ENCODE results near the gene PLEKHF1.
"Not testable (repeated sequence)": the region's sequence is repeated elsewhere in the genome, so short reads cannot be mapped to it uniquely, and the experiment has no call there.

PLEKHF1 gene, protein sequence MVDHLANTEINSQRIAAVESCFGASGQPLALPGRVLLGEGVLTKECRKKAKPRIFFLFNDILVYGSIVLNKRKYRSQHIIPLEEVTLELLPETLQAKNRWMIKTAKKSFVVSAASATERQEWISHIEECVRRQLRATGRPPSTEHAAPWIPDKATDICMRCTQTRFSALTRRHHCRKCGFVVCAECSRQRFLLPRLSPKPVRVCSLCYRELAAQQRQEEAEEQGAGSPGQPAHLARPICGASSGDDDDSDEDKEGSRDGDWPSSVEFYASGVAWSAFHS

GRCh38 chr19:29665215-29665825, at the start of gene PLEKHF1:
Gene PLEKHF1, plus strand, starts transcription at chr19:29665461. Its CDS starts 8,379 bp downstream, at chr19:29673840.
- DNase-seq: peak; percentile 81 to 86

GRCh38 chr19:29615891-29616425, 49.3 kb upstream of the PLEKHF1 start:
- no peak for DNase-seq

- DNase-seq: no peak
These were observed 48.7 kb upstream of the PLEKHF1 start for GRCh38 chr19:29616541-29616940.

DNA sequence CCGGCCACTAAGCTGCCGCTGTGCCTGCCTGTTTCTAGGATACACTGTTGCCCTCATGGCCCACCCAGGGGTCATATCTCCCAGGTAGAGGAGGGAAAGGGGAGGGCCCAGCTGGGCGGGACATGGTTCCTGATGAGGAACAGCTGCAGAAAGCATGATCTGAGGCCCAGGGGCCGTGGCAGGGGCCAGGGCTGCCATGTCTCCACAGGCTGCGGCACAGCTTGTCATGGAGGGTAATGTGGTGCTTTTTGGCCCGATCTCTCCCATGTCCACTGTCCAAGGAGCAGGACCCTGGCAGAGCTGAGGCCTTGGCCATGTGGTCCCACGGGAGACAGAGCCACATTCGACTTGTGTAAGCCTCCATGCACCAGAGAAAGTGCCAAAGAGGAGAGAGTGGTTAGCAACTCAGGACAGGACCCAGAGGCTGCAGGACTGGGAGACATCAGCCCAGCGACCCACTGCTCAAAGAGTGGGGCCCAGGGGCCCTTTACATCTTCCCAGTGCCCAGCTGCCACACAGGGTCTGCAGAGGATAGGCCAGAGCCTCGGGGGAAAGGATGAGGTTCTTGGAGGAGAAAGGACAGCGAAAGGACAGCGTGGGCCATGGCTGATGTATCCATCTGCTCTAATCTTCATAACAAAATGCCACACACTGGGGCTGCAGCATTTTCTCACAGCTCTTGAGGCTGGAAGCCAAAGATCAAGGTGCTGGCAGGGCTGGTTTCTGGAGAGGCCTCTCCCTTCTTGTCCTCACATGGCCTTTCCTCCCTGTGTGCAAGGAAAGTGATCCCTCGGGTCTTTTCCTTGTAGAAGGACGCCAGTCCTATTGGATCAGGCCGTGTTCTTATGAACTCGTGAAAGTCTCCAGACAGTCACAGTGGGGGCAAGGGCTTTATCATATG, 47.6 kb upstream of the PLEKHF1 start:
- no peak for DNase-seq

GRCh38 chr19:29618434-29618833, 46.8 kb upstream of the PLEKHF1 start:
- no peak for DNase-seq

GRCh38 chr19:29618871-29619270, 46.4 kb upstream of the PLEKHF1 start:
- DNase-seq: no peak

- DNase-seq: peak in 1 of 2 donors; percentile 15
These were observed 44.3 kb upstream of the PLEKHF1 start for GRCh38 chr19:29620931-29621351.

GRCh38 chr19:29622166-29623070, 42.8 kb upstream of the PLEKHF1 start:
- peak; percentile 17 to 41 for DNase-seq

DNA sequence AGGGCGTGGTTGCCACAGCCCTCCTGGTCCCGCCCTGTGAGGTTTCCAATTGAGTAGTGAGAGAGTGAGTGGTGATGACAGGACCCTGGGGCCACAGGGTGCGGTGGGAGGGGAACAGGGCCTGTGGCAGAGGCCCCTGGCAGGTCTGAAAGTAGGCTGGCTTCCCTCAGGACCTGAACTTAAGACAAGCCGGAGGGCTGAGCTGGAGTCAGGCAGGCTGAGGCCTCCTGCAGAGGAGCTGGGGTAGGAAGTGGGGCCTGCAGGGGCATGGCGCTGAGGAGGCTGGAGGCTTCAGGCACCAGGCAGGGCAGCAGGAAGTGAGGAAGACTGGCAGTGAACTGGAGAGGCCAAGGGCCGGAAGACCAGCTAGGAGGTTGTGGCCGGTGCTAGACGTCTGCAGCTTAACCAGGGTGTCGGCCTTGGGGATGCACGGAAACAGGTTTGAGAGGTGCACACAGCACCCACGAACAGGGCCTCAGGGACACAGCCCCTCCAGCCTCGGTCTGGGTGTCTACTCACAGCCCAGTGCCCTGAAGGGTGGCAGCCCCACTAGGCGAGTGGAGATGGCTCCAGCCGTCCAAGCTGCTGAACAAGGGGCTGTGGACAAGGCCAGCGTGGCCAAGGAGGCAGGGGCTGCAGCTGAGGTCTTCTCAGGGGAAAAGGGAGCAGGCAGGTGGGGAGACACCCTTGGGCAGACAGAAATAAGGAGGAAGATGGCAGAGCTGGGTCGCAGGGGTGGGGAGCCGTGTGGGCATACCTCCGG, 41.4 kb upstream of the PLEKHF1 start:
- peak; percentile 21 to 35 for DNase-seq

- no peak for DNase-seq
These were observed 40.6 kb upstream of the PLEKHF1 start for GRCh38 chr19:29624489-29625185.

- no peak for DNase-seq
These were observed 40.0 kb upstream of the PLEKHF1 start for GRCh38 chr19:29625186-29625651.

DNA sequence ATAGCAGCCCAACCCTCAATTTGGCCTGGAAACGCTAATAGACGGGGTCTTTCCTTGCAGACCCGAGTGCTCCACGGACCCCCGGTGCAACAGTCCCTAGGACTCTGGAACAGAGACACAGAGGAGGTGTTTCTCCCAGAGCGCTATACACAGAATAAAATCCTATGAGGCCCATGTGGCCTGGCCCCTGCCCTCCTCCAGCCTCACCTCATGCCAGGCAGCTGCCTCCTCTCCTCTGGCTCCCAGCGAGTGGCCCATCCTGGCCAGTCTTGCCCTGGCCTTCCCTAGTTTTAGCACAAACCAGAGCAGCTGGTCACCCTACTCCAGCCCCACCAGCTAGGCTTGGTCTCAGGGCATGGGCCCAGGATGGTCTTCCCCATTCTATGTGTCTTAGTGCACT, 38.9 kb upstream of the PLEKHF1 start:
- no peak for DNase-seq

- not testable (repeated sequence) for DNase-seq
These were observed 38.4 kb upstream of the PLEKHF1 start for GRCh38 chr19:29626832-29627231.

GRCh38 chr19:29628661-29629385, 36.4 kb upstream of the PLEKHF1 start:
- no peak for DNase-seq

- DNase-seq: no peak
These were observed 35.3 kb upstream of the PLEKHF1 start for GRCh38 chr19:29629836-29630534.

GRCh38 chr19:29630655-29631054, 34.6 kb upstream of the PLEKHF1 start:
- no peak for DNase-seq

DNA sequence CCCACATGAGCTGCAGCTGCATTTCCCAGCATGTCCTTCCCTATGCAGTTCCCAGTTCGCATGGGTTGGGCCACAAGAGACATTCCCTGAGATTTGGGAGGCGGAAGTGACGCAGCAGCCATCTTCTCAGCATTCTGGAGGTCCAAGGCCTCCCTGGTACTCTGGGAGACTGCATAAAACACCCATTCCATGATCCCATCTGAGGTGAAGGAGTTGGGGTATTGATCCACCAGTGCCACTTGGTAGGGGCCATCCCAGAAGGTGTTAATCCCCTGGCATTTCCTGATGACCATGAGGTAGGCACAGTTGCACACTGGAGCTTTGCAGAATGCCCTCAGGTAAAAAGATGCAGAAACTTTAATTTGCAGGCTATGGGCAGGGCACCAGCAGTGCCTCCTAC, 33.8 kb upstream of the PLEKHF1 start:
- DNase-seq: no peak

DNA sequence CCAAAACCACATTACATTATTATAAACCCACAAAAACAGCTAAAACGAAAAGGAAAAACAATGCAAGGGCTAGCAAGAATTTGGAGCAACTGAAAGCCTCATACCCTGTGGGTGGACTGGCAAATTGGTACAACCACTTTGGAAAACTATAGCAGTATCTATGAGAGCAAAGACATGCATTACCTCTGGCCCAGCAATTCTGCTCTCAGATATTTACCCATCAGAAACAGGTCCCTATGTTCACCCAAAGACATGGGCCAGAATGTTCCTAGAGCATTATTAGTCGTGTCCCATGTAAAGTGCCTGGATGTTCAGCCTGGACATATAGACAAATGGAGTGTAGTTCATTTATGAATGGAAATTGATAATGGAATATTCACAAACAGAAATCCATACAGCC, 31.3 kb upstream of the PLEKHF1 start:
- DNase-seq: no peak

- no peak for DNase-seq
These were observed 30.7 kb upstream of the PLEKHF1 start for GRCh38 chr19:29634423-29635130.

Measured in CD4-positive, alpha-beta T cell treated with Interleukin-4 for 1 hour (primary cell).